Activated B cell treated with CpG ODN at 0.5 μM for 24 hours (primary cell): ENCODE measurements around the gene P4HA2. TPM values are rescaled to one million over a fixed set of nuclear protein-coding genes. Genes with fewer than 3 reads are reported as not detected.
A peak's percentile ranks its signal among the peaks of the same experiment; 100 is the strongest.

ENCODE experiments used
- ATAC-seq: fragments of 200-7000 bp; cut with Tn5 transposase; one replicate; pipeline ENCODE4 v1.10.0; 2021; ENCODE audit warnings: low read depth, mild to moderate bottlenecking, moderate library complexity
- CTCF ChIA-PET: fragments of 350-600 bp; sonication (Branson Sonifier 250); formaldehyde crosslinking; loops from one replicate; lab custom pipeline; 2021; ENCODE audit warnings: antibody characterized with exemption; lab: Charles Lee
- POLR2A ChIA-PET: fragments of 350-600 bp; sonication (Branson Sonifier 250); formaldehyde crosslinking; loops from one replicate; lab custom pipeline; 2021; ENCODE audit warnings: antibody characterized with exemption; lab: Charles Lee
- DNase-seq: peaks from one replicate; pipeline ENCODE4 v3.0.0; 2022
- H3K27ac Mint-ChIP-seq: one replicate; pipeline ENCODE4 v1.8.0; 2020; ENCODE audit warnings: mixed read lengths
- H3K27me3 Mint-ChIP-seq: one replicate; pipeline ENCODE4 v1.8.0; 2021; ENCODE audit warnings: mixed read lengths
- H3K36me3 Mint-ChIP-seq: one replicate; pipeline ENCODE4 v1.8.0; 2021; ENCODE audit warnings: low read depth, mixed read lengths
- H3K4me1 Mint-ChIP-seq: one replicate; pipeline ENCODE4 v1.8.0; 2021; ENCODE audit warnings: mixed read lengths
- H3K4me3 Mint-ChIP-seq: one replicate; pipeline ENCODE4 v1.8.0; 2020; ENCODE audit warnings: mild to moderate bottlenecking, mixed read lengths
- H3K9me3 Mint-ChIP-seq: one replicate; pipeline ENCODE4 v1.8.0; 2020; ENCODE audit warnings: mixed read lengths
- intact Hi-C: fragments of 100-400 bp; cut with micrococcal nuclease; formaldehyde crosslinking; loops from one replicate; pipeline ENCODE4 v1.15.1; 2024
- total RNA-seq: library from RNA; stranded (reverse); gene quantifications from 2 replicates; pipeline ENCODE4 v1.2.3, GENCODE V29; 2022
- TF ChIP-seq, protein P1 (sequence below): fragments of 200-600 bp; IDR thresholded peaks from one replicate; pipeline ENCODE4 v1.8.0; 2022; ENCODE audit warnings: antibody characterized with exemption, mild to moderate bottlenecking

Gene P4HA2
- total RNA-seq, 1 donor from 2014 or later = 0.29 TPM

DNA sequence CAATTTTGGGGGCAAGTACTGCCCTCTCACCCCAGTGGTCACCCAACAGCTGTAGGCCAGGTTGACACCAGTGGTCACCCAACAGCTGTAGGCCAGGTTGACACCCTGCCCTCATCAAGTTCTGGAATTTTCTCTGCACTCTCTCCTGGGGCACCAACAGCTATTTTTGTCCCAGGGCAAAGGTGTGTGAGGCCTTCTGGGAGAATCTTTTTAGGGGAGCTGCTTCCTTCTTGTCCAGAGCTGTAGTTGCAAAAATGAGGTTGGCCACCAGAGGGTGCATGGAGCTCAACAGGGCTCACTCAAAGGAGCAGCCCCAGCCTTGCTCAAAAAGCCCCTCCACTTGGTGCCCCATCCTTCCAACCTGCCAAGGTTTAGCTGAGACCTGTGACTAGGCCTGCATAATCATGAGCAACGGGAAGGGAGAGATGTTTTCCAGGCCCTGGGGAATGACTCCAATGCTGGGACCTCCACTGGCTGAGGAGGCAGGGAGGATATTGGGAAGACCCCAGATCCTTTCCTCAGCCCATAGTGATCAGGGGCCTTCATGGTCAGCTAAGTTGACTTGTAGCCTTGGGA, 10.6 kb upstream of the P4HA2 start:
- peaks cover 3% of the 10 kb centered on the region for H3K9me3 Mint-ChIP-seq
- intact Hi-C loops = loop anchor here (1.0 to 5.0 kb wide), 4 partner anchors 54 to 263 kb away; partner anchors contain the start of gene SLC22A4
- TF ChIP-seq, protein P1, sequence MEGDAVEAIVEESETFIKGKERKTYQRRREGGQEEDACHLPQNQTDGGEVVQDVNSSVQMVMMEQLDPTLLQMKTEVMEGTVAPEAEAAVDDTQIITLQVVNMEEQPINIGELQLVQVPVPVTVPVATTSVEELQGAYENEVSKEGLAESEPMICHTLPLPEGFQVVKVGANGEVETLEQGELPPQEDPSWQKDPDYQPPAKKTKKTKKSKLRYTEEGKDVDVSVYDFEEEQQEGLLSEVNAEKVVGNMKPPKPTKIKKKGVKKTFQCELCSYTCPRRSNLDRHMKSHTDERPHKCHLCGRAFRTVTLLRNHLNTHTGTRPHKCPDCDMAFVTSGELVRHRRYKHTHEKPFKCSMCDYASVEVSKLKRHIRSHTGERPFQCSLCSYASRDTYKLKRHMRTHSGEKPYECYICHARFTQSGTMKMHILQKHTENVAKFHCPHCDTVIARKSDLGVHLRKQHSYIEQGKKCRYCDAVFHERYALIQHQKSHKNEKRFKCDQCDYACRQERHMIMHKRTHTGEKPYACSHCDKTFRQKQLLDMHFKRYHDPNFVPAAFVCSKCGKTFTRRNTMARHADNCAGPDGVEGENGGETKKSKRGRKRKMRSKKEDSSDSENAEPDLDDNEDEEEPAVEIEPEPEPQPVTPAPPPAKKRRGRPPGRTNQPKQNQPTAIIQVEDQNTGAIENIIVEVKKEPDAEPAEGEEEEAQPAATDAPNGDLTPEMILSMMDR = no peak
- H3K36me3 Mint-ChIP-seq = no peaks in the 10 kb centered on the region
- POLR2A ChIA-PET = interaction anchor here (1.0 kb wide), 1 partner anchor 8 kb away, joined by 4 read pairs; no protein-coding TSS in a partner anchor
- peak; percentile 90 for ATAC-seq
- no peaks in the 10 kb centered on the region for H3K4me1 Mint-ChIP-seq
- H3K27ac Mint-ChIP-seq = no peak overlapping the region
- peaks cover 4% of the 10 kb centered on the region for H3K27me3 Mint-ChIP-seq
- DNase-seq = peak; percentile 59
- CTCF ChIA-PET = interaction anchor here (0.7 to 2.4 kb wide), 26 partner anchors 10 to 582 kb away, joined by 3 to 21 read pairs (median 4); partner anchors contain the start of genes P4HA2 and SLC22A5
- H3K4me3 Mint-ChIP-seq = no peak overlapping the region

DNA sequence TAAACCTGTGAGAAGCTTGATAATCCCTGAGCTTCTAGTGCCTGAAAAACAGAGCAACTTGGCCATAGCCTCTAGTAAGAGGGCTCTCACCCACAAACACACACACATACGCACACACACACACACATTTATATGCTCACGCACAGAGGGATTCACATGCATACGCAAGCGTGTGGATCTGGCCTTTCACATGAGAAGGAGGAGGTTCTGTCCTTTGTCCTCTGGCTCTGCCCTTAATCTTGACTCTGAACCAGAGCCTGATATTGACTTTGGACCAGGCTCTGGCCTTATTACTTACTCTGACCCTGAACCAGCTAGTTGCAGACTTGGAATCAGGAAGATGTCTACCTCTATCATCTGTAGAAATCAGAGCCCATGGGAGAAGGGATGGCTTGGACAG, 10.0 kb upstream of the P4HA2 start:
- H3K36me3 Mint-ChIP-seq = no peaks in the 10 kb centered on the region
- intact Hi-C loops = loop anchor here (1.0 to 5.0 kb wide), 4 partner anchors 55 to 264 kb away; partner anchors contain the start of gene SLC22A4
- ATAC-seq (no peak), DNase-seq (no peak)
- H3K9me3 Mint-ChIP-seq = peaks cover 2% of the 10 kb centered on the region
- H3K27ac Mint-ChIP-seq = no peak overlapping the region
- H3K4me3 Mint-ChIP-seq = no peak overlapping the region
- no peaks in the 10 kb centered on the region for H3K4me1 Mint-ChIP-seq
- ChIA-PET POLR2A (interaction anchor here (1.0 kb wide), 1 partner anchor 8 kb away, joined by 4 read pairs; no protein-coding TSS in a partner anchor), CTCF (interaction anchor here (0.7 to 2.4 kb wide), 24 partner anchors 9 to 583 kb away, joined by 3 to 21 read pairs (median 4); partner anchors contain the start of genes P4HA2 and SLC22A5)
- H3K27me3 Mint-ChIP-seq = peaks cover 2% of the 10 kb centered on the region
- TF ChIP-seq, protein P1 = no peak

DNA sequence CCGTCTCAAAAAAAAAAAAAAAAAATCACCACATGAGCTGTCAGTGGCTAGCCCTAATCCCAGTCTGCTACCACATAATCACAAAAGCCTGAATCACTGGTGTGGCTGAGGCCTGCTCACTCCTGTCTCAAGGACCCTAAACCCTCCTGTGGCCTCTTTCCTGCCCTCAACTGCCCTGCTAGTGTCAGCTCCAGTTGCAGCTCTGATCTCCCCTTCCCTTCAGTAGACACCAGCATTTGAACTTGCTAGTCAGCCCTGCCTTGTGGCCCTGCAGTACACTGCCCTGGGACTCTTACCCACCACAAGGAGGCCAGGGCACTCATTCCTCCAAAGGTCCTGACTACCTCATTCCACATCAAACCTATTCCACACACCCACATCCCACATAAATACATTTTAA, 9.5 kb upstream of the P4HA2 start:
- TF ChIP-seq, protein P1 = no peak

DNA sequence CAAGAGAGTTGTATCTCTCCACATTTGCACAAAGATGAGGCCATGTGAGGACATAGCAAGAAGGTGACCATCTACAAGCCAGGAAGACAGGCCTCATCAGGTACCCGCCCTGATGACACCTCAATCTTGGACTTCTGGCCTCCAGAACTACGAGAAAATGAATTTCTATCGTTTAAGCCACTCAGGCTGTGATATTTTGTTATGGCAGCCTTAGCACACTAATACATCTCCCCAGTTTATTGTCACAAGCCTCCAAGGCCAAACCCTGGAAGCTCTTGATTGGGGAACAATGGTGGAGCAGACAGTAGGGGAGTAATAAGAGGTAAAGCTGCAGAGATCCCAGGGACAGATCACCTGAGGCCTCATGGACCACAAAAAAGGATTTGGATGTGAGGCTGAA, 7.7 kb upstream of the P4HA2 start:
- intact Hi-C loops = loop anchor here (5.0 kb wide), 1 partner anchor 57 kb away; the partner anchor contains the start of gene SLC22A4
- CTCF ChIA-PET = no interaction called here
- DNase-seq (no peak), ATAC-seq (no peak)
- no peaks in the 10 kb centered on the region for H3K36me3 Mint-ChIP-seq
- POLR2A ChIA-PET = no interaction called here
- H3K9me3 Mint-ChIP-seq = no peaks in the 10 kb centered on the region
- H3K4me1 Mint-ChIP-seq = peaks cover 5% of the 10 kb centered on the region
- no peak overlapping the region for H3K4me3 Mint-ChIP-seq
- H3K27me3 Mint-ChIP-seq = no peaks in the 10 kb centered on the region
- TF ChIP-seq, protein P1 = no peak
- no peak overlapping the region for H3K27ac Mint-ChIP-seq

More for the DNA sequence above, 9.5 kb upstream of the P4HA2 start:
- DNase-seq (no peak), ATAC-seq (no peak)
- ChIA-PET POLR2A (no interaction called here), CTCF (interaction anchor here (1.7 to 2.4 kb wide), 4 partner anchors 9 to 583 kb away, joined by 5 to 21 read pairs (median 10); partner anchors contain the start of gene P4HA2)
- Mint-ChIP-seq H3K4me3 (no peak overlapping the region), H3K27ac (no peak overlapping the region), H3K9me3 (peaks cover 2% of the 10 kb centered on the region), H3K27me3 (peaks cover under 1% of the 10 kb centered on the region), H3K36me3 (no peaks in the 10 kb centered on the region), H3K4me1 (no peaks in the 10 kb centered on the region)
- intact Hi-C loops = loop anchor here (5.0 kb wide), 1 partner anchor 55 kb away; the partner anchor contains the start of gene SLC22A4

DNA sequence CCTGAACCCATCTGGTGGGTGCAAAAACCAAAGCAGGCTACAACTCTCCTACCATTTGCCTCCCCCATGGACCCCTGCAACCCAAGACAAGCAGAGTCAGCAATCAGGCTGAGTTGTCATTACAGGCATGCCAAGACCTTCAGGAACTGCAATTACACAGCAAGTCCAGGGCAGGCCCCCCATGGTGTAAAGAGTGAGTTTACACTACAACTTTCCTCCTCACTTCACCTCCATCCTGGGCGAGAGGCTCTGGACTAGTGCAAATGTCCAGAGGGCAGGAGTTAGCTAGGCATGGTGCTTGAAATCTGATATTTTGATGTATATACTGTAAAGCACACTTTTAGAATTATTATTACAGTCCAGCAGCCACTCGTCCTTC, 7.0 kb upstream of the P4HA2 start:
- intact Hi-C loops = loop anchor here (5.0 kb wide), 1 partner anchor 58 kb away; the partner anchor contains the start of gene SLC22A4
- Mint-ChIP-seq H3K27ac (no peak overlapping the region), H3K27me3 (no peaks in the 10 kb centered on the region), H3K4me3 (no peak overlapping the region), H3K4me1 (peaks cover 10% of the 10 kb centered on the region), H3K9me3 (no peaks in the 10 kb centered on the region), H3K36me3 (no peaks in the 10 kb centered on the region)
- CTCF ChIA-PET = no interaction called here
- TF ChIP-seq, protein P1 = no peak
- POLR2A ChIA-PET = no interaction called here
- no peak for ATAC-seq
- no peak for DNase-seq
